VCaP (cell line): Measurements from ENCODE around the gene ZFTA.

Experiments
- H3K27ac ChIP-seq: fragments of 450-650 bp; 2 replicates; pipeline ENCODE4 v1.5.1; 2017
- CTCF ChIP-seq: fragments of 450-650 bp; conservative IDR thresholded peaks from 2 replicates; pipeline ENCODE4 v1.5.1; 2017; ENCODE audit warnings: mild to moderate bottlenecking, moderate library complexity

The ZFTA gene

GRCh38 chr11:63719001-63719400, 49.6 kb downstream of the ZFTA start:
- no peak for TF ChIP-seq CTCF
- no peak overlapping the region for H3K27ac ChIP-seq
